IMR-90 (cell line): ENCODE measurements around the gene PTRHD1. TPM values are rescaled to one million over a fixed set of nuclear protein-coding genes. Genes with fewer than 3 reads are reported as not detected.

ENCODE experiments used
- ATAC-seq: fragments of 200-7000 bp; cut with Tn5 transposase; 2 replicates; pipeline ENCODE4 v1.9.1; 2020; ENCODE audit warnings: low read depth, mild to moderate bottlenecking, moderate library complexity
- BruUV-seq: library from RNA; stranded (reverse); fragments of 400-500 nt; replicated peaks from 2 replicates; lab custom pipeline; 2021; lab: Mats Ljungman, UMichigan
- CTCF ChIA-PET: fragments of 300-600 bp; formaldehyde crosslinking; extraction: SDS; loops from one replicate; lab custom pipeline; 2021; ENCODE audit warnings: antibody characterized with exemption; lab: Yijun Ruan, JAX
- POLR2A ChIA-PET: fragments of 300-600 bp; sonication (Branson Sonifier 250); formaldehyde crosslinking; loops from one replicate; lab custom pipeline; 2022; ENCODE audit warnings: antibody characterized with exemption; ENCODE audit not compliant: unreplicated experiment; lab: Charles Lee
- DNase-seq: peaks from one replicate; pipeline ENCODE4 v3.0.0; 2013
- H2AFZ ChIP-seq: replicated peaks from 2 replicates; pipeline ENCODE3; 2013; ENCODE audit warnings: low read length, mild to moderate bottlenecking; ENCODE audit not compliant: poor library complexity
- H2AK5ac ChIP-seq: 2 replicates; pipeline ENCODE4 v1.6.1; 2013; ENCODE audit warnings: low read depth, low read length, inconsistent platforms
- H2AK9ac ChIP-seq: replicated peaks from 2 replicates; pipeline ENCODE3; 2013; ENCODE audit warnings: mild to moderate bottlenecking, low read depth, low read length, moderate library complexity; ENCODE audit not compliant: poor library complexity
- H2BK120ac ChIP-seq: 2 replicates; pipeline ENCODE4 v1.6.1; 2013; ENCODE audit warnings: low read depth, low read length, inconsistent platforms
- H2BK15ac ChIP-seq: 3 replicates; pipeline ENCODE4 v1.6.1; 2013; ENCODE audit warnings: low read depth, low read length, inconsistent platforms
- H2BK20ac ChIP-seq: 2 replicates; pipeline ENCODE4 v1.6.1; 2013; ENCODE audit warnings: low read depth, mild to moderate bottlenecking, inconsistent platforms, low read length, moderate library complexity
- H2BK5ac ChIP-seq: 2 replicates; pipeline ENCODE4 v1.6.1; 2013; ENCODE audit warnings: mild to moderate bottlenecking, low read depth, low read length, inconsistent platforms; ENCODE audit not compliant: poor library complexity, severe bottlenecking
- H3K14ac ChIP-seq: replicated peaks from 2 replicates; pipeline ENCODE4 v1.6.1; 2013; ENCODE audit warnings: low read depth, low read length, inconsistent platforms
- H3K18ac ChIP-seq: 2 replicates; pipeline ENCODE4 v1.6.1; 2013; ENCODE audit warnings: low read depth, low read length, control low read depth
- H3K23ac ChIP-seq: 2 replicates; pipeline ENCODE4 v1.6.1; 2013; ENCODE audit warnings: low read depth, low read length, inconsistent platforms
- H3K27ac ChIP-seq: 2 replicates; pipeline ENCODE4 v1.5.1; 2013; ENCODE audit warnings: mild to moderate bottlenecking, control low read depth, low read length; ENCODE audit not compliant: insufficient read depth
- H3K27me3 ChIP-seq: 2 replicates; pipeline ENCODE4 v1.6.1; 2013; ENCODE audit warnings: low read length; ENCODE audit not compliant: control insufficient read depth, insufficient read depth
- H3K36me3 ChIP-seq: 2 replicates; pipeline ENCODE4 v1.6.1; 2013; ENCODE audit warnings: low read length, mixed read lengths; ENCODE audit not compliant: control insufficient read depth, insufficient read depth
- H3K4ac ChIP-seq: 2 replicates; pipeline ENCODE4 v1.6.1; 2013; ENCODE audit warnings: low read depth, low read length, inconsistent platforms
- H3K4me1 ChIP-seq: 2 replicates; pipeline ENCODE4 v1.6.1; 2013; ENCODE audit warnings: low read length, mixed read lengths; ENCODE audit not compliant: control insufficient read depth, insufficient read depth
- H3K4me2 ChIP-seq: 2 replicates; pipeline ENCODE4 v1.6.1; 2013; ENCODE audit warnings: low read depth, mild to moderate bottlenecking, control low read depth, low read length, moderate library complexity
- H3K4me3 ChIP-seq: 2 replicates; pipeline ENCODE4 v1.5.1; 2013; ENCODE audit warnings: low read depth, mild to moderate bottlenecking, control low read depth, low read length, moderate library complexity; ENCODE audit not compliant: insufficient read depth
- H3K56ac ChIP-seq: 2 replicates; pipeline ENCODE4 v1.6.1; 2013; ENCODE audit warnings: low read length, inconsistent platforms; ENCODE audit not compliant: insufficient read depth; ENCODE audit errors: extremely low read depth
- H3K79me1 ChIP-seq, 2 experiments: 2 replicates each; pipeline ENCODE4 v1.6.1; 2013; ENCODE audit warnings: low read length in 2 of 2, inconsistent platforms in 1 of 2, low read depth in 1 of 2
- H3K9ac ChIP-seq: 2 replicates; pipeline ENCODE4 v1.6.1; 2013; ENCODE audit warnings: low read depth, low read length, control low read depth
- H3K9me1 ChIP-seq: 2 replicates; pipeline ENCODE4 v1.6.1; 2013; ENCODE audit warnings: low read length, inconsistent platforms; ENCODE audit not compliant: insufficient read depth
- H3K9me3 ChIP-seq: 2 replicates; pipeline ENCODE4 v1.6.1; 2013; ENCODE audit warnings: low read length; ENCODE audit not compliant: control insufficient read depth, insufficient read depth
- H4K20me1 ChIP-seq: 2 replicates; pipeline ENCODE4 v1.6.1; 2013; ENCODE audit warnings: low read length, inconsistent platforms; ENCODE audit not compliant: insufficient read depth
- H4K5ac ChIP-seq: 2 replicates; pipeline ENCODE4 v1.6.1; 2013; ENCODE audit warnings: mild to moderate bottlenecking, low read depth, low read length, control low read depth
- H4K8ac ChIP-seq, 2 experiments: 2 replicates each; pipeline ENCODE4 v1.6.1; 2013; ENCODE audit warnings: low read depth in 2 of 2, low read length in 2 of 2, control low read depth in 1 of 2, inconsistent platforms in 1 of 2
- H4K91ac ChIP-seq: 2 replicates; pipeline ENCODE4 v1.6.1; 2013; ENCODE audit warnings: low read depth, low read length, inconsistent platforms; ENCODE audit not compliant: insufficient read depth
- BHLHE40 ChIP-seq: fragments of 150-350 bp; IDR thresholded peaks from 2 replicates; pipeline ENCODE4 v1.6.1; 2016; ENCODE audit warnings: mild to moderate bottlenecking, low read depth, low read length
- CHD1 ChIP-seq: IDR thresholded peaks from 2 replicates; pipeline ENCODE4 v1.6.1; 2012; ENCODE audit warnings: low read depth, low read length, improper control_type of control experiment
- FOS ChIP-seq: fragments of 150-350 bp; IDR thresholded peaks from 2 replicates; pipeline ENCODE4 v1.6.1; 2016; ENCODE audit warnings: low read depth, low read length
- MAFK ChIP-seq: IDR thresholded peaks from 2 replicates; pipeline ENCODE4 v1.6.1; 2012; ENCODE audit warnings: low read depth, low read length, improper control_type of control experiment
- MAZ ChIP-seq: IDR thresholded peaks from 2 replicates; pipeline ENCODE4 v1.6.1; 2012; ENCODE audit warnings: low read depth, mild to moderate bottlenecking, low read length, improper control_type of control experiment, moderate library complexity, borderline replicate concordance
- MXI1 ChIP-seq: IDR thresholded peaks from 2 replicates; pipeline ENCODE4 v1.6.1; 2012; ENCODE audit warnings: low read depth, mild to moderate bottlenecking, low read length, moderate library complexity, borderline replicate concordance
- POLR2A ChIP-seq: IDR thresholded peaks from 2 replicates; pipeline ENCODE4 v1.6.1; 2012; ENCODE audit warnings: mild to moderate bottlenecking, low read depth, low read length
- RAD21 ChIP-seq: IDR thresholded peaks from 2 replicates; pipeline ENCODE4 v1.6.1; 2012; ENCODE audit warnings: low read length, improper control_type of control experiment
- RCOR1 ChIP-seq: IDR thresholded peaks from 2 replicates; pipeline ENCODE4 v1.6.1; 2012; ENCODE audit warnings: mild to moderate bottlenecking, low read length, improper control_type of control experiment; ENCODE audit not compliant: insufficient replicate concordance
- RFX5 ChIP-seq: IDR thresholded peaks from 2 replicates; pipeline ENCODE4 v1.8.0; 2012; ENCODE audit warnings: low read depth, mild to moderate bottlenecking, low read length, moderate library complexity
- SMC3 ChIP-seq: fragments of 150-350 bp; IDR thresholded peaks from 2 replicates; pipeline ENCODE4 v1.6.1; 2016; ENCODE audit warnings: low read depth, mild to moderate bottlenecking, antibody characterized with exemption, low read length, moderate library complexity
- WGBS, 2 experiments: methylation state at CpG; one replicate each; pipeline versions ENCODE4 v1.1.5 to v1.1.7; 2013; ENCODE audit warnings: missing lambda C conversion rate in 2 of 2; ENCODE audit not compliant: insufficient read length in 1 of 2; ENCODE audit errors: extremely low coverage in 2 of 2; 5-methylcytosine and 5-hydroxymethylcytosine counted together
- dilution Hi-C: fragments of 300-500 bp; cut with HindIII; formaldehyde crosslinking; loops from one replicate; pipeline ENCODE4 v1.14.3; 2018; ENCODE audit warnings: low sequenced_read_pairs; ENCODE audit not compliant: unreplicated experiment
- in situ Hi-C: fragments of 300-500 bp; cut with MboI; formaldehyde crosslinking; loops from 3 replicates; pipeline ENCODE4 v1.14.3; 2019; ENCODE audit warnings: low sequenced_read_pairs, inconsistent platforms, mixed read lengths
- intact Hi-C: fragments of 100-400 bp; cut with micrococcal nuclease; formaldehyde crosslinking; loops from 2 replicates; pipeline ENCODE4 v1.10.0; 2022
- polyA plus RNA-seq, 3 experiments: library from polyadenylated mRNA; depleted of rRNA; stranded (reverse); fragments of >200 nt; gene quantifications; 2 replicates each; pipeline ENCODE4 v1.2.3, GENCODE V29; 2012; ENCODE audit warnings: low replicate concordance in 1 of 3
- total RNA-seq: library from RNA; depleted of rRNA; stranded (reverse); fragments of >200 nt; gene quantifications from 2 replicates; pipeline ENCODE4 v1.2.3, GENCODE V29; 2012
- TF ChIP-seq, protein P1 (sequence below): conservative IDR thresholded peaks from 2 replicates; pipeline ENCODE4 v1.5.1; 2012; ENCODE audit warnings: mild to moderate bottlenecking, low read depth, low read length, improper control_type of control experiment
- TF ChIP-seq, protein P2 (sequence below): fragments of 150-350 bp; IDR thresholded peaks from 2 replicates; pipeline ENCODE4 v1.6.1; 2016; ENCODE audit warnings: low read depth, mild to moderate bottlenecking, low read length, moderate library complexity, borderline replicate concordance

Gene PTRHD1
- total and polyA plus RNA-seq, 2 of the 4 experiments (the other 2 are of a cell fraction) = 11.7 to 30.9 TPM

DNA sequence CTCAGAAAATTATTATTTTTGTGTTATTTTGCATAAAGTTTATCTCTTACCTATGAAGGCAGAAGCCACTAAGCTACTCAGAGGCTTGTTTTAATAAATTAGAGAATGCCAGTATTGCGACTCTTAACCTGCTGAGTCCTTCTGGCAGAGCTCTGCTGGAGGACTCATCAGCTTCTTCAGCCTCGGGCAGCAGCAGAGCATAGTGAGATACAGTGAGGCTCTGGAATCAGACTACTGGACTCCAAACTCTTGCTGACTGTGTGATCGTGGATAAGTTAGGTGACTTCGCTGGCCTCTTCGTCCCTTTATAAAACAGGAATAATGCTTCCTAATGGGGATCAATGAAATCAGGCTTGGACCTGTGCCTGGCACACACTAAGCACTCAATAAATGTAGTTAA lies 1.7 kb downstream of the PTRHD1 start:
- in situ Hi-C loops = no loop called here
- intact Hi-C loops = loop anchor here (5.0 kb wide), 1 partner anchor 299 kb away; the partner anchor contains the start of gene NCOA1
- H3K27me3 ChIP-seq = no peaks in the 10 kb centered on the region
- no TSS peak for BruUV-seq
- dilution Hi-C loops = no loop called here
- H2BK20ac ChIP-seq = no peak overlapping the region
- H3K4ac ChIP-seq = no peak overlapping the region
- no peak overlapping the region for H2AK9ac ChIP-seq
- no peak overlapping the region for H4K8ac ChIP-seq
- H2AFZ ChIP-seq = no peak overlapping the region
- H2BK120ac ChIP-seq = no peak overlapping the region
- no peak for DNase-seq
- no peak overlapping the region for H3K18ac ChIP-seq
- H3K9me3 ChIP-seq = no peaks in the 10 kb centered on the region
- ChIA-PET POLR2A (no interaction called here), CTCF (interaction anchor here (0.6 to 0.9 kb wide), 3 partner anchors 18 to 158 kb away, joined by 3 to 4 read pairs (median 4); no protein-coding TSS in a partner anchor)
- no peak overlapping the region for H2AK5ac ChIP-seq
- peaks cover 2% of the 10 kb centered on the region for H3K4me1 ChIP-seq
- H3K79me1 ChIP-seq = peaks cover 16 to 35% of the 10 kb centered on the region in 2 experiments; a peak in 3 of 4 replicates
- no peak overlapping the region for H4K5ac ChIP-seq
- no peak overlapping the region for H3K9ac ChIP-seq
- 89% methylated on average over 2 of the region's 5 CpGs; no CpG with 5 or more reads in 1 of the 2 experiments for WGBS, 2 experiments
- ATAC-seq = no peak
- H3K56ac ChIP-seq = no peak overlapping the region
- H3K4me3 ChIP-seq = no peak overlapping the region
- H2BK5ac ChIP-seq = no peak overlapping the region
- no peak overlapping the region for H3K27ac ChIP-seq
- H2BK15ac ChIP-seq = no peak overlapping the region
- no peak overlapping the region for H3K4me2 ChIP-seq
- peaks cover 4% of the 10 kb centered on the region for H3K9me1 ChIP-seq
- H3K23ac ChIP-seq = no peak overlapping the region
- H3K36me3 ChIP-seq = peaks cover 2% of the 10 kb centered on the region; the same call in 1 of the 2 replicates
- H3K14ac ChIP-seq = no peak overlapping the region
- H4K91ac ChIP-seq = no peak overlapping the region
- TF ChIP-seq RCOR1 (no peak), RFX5 (no peak), MXI1 (no peak), MAFK (no peak), POLR2A (no peak), CHD1 (no peak), SMC3 (no peak), BHLHE40 (no peak), FOS (no peak), RAD21 (no peak), MAZ (no peak)
- TF ChIP-seq, protein P1, sequence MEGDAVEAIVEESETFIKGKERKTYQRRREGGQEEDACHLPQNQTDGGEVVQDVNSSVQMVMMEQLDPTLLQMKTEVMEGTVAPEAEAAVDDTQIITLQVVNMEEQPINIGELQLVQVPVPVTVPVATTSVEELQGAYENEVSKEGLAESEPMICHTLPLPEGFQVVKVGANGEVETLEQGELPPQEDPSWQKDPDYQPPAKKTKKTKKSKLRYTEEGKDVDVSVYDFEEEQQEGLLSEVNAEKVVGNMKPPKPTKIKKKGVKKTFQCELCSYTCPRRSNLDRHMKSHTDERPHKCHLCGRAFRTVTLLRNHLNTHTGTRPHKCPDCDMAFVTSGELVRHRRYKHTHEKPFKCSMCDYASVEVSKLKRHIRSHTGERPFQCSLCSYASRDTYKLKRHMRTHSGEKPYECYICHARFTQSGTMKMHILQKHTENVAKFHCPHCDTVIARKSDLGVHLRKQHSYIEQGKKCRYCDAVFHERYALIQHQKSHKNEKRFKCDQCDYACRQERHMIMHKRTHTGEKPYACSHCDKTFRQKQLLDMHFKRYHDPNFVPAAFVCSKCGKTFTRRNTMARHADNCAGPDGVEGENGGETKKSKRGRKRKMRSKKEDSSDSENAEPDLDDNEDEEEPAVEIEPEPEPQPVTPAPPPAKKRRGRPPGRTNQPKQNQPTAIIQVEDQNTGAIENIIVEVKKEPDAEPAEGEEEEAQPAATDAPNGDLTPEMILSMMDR = no peak
- TF ChIP-seq, protein P2, sequence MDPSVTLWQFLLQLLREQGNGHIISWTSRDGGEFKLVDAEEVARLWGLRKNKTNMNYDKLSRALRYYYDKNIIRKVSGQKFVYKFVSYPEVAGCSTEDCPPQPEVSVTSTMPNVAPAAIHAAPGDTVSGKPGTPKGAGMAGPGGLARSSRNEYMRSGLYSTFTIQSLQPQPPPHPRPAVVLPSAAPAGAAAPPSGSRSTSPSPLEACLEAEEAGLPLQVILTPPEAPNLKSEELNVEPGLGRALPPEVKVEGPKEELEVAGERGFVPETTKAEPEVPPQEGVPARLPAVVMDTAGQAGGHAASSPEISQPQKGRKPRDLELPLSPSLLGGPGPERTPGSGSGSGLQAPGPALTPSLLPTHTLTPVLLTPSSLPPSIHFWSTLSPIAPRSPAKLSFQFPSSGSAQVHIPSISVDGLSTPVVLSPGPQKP = no peak
- H4K20me1 ChIP-seq = no peaks in the 10 kb centered on the region
